HepG2 (cell line): ENCODE measurements around the gene SRF. TPM values are rescaled to one million over a fixed set of nuclear protein-coding genes. Genes with fewer than 3 reads are reported as not detected.

Source experiments
- ATF1 ChIP-seq: IDR thresholded peaks from 2 replicates; pipeline ENCODE4 v1.6.1; 2016; ENCODE audit warnings: mild to moderate bottlenecking, control low read depth
- CTCF ChIP-seq: sonication (generic); formaldehyde crosslinking; IDR thresholded peaks from 2 replicates; pipeline ENCODE4 v1.5.0; 2020; ENCODE audit warnings: mild to moderate bottlenecking, missing genetic modification reagents, moderate library complexity
- ESRRA ChIP-seq: sonication (generic); formaldehyde crosslinking; IDR thresholded peaks from 2 replicates; pipeline ENCODE4 v1.5.1; 2020; ENCODE audit warnings: mild to moderate bottlenecking, low read depth, missing genetic modification reagents
- HCFC1 ChIP-seq: fragments of 150-350 bp; IDR thresholded peaks from 2 replicates; pipeline ENCODE4 v1.6.1; 2014; ENCODE audit warnings: low read depth, low read length
- HOXA7 ChIP-seq: sonication (generic); formaldehyde crosslinking; IDR thresholded peaks from 2 replicates; pipeline ENCODE4 v1.8.1; 2022; ENCODE audit warnings: mild to moderate bottlenecking, missing genetic modification reagents, moderate library complexity
- NFAT5 ChIP-seq: sonication (generic); formaldehyde crosslinking; IDR thresholded peaks from 2 replicates; pipeline ENCODE4 v1.4.0; 2020; ENCODE audit warnings: missing genetic modification reagents
- NR2F2 ChIP-seq: IDR thresholded peaks from 2 replicates; pipeline ENCODE4 v1.6.1; 2012; ENCODE audit warnings: low read depth, inconsistent platforms, borderline replicate concordance
- PRDM10 ChIP-seq: sonication (generic); formaldehyde crosslinking; IDR thresholded peaks from 2 replicates; pipeline ENCODE4 v1.4.0; 2020; ENCODE audit warnings: low read depth, missing genetic modification reagents
- SIX4 ChIP-seq: sonication (generic); formaldehyde crosslinking; IDR thresholded peaks from 2 replicates; pipeline ENCODE4 v1.4.0; 2020; ENCODE audit warnings: missing genetic modification reagents
- SRY ChIP-seq: sonication (generic); formaldehyde crosslinking; IDR thresholded peaks from 2 replicates; pipeline ENCODE4 v1.8.0; 2022; ENCODE audit warnings: mild to moderate bottlenecking, missing genetic modification reagents
- TP53 ChIP-seq: sonication (generic); formaldehyde crosslinking; conservative IDR thresholded peaks from 2 replicates; pipeline ENCODE4 v1.4.0; 2020; ENCODE audit warnings: missing genetic modification reagents
- ZFAT ChIP-seq: sonication (generic); formaldehyde crosslinking; conservative IDR thresholded peaks from 2 replicates; pipeline ENCODE4 v1.8.1; 2023; ENCODE audit warnings: missing genetic modification reagents, inconsistent platforms
- ZFYVE20 ChIP-seq: sonication (generic); formaldehyde crosslinking; IDR thresholded peaks from 2 replicates; pipeline ENCODE4 v1.8.0; 2023; ENCODE audit warnings: low read depth, mild to moderate bottlenecking, moderate library complexity, missing genetic modification reagents, borderline replicate concordance
- ZIK1 ChIP-seq: sonication (generic); formaldehyde crosslinking; IDR thresholded peaks from 2 replicates; pipeline ENCODE4 v1.5.0; 2020; ENCODE audit warnings: mild to moderate bottlenecking, low read depth, missing genetic modification reagents, borderline replicate concordance
- ZNF24 ChIP-seq: fragments of 450-650 bp; IDR thresholded peaks from 2 replicates; pipeline ENCODE4 v1.6.1; 2017; ENCODE audit warnings: antibody characterized with exemption, mild to moderate bottlenecking
- ZNF576 ChIP-seq: sonication (generic); formaldehyde crosslinking; IDR thresholded peaks from 2 replicates; pipeline ENCODE4 v1.4.0; 2020; ENCODE audit warnings: mild to moderate bottlenecking, missing genetic modification reagents
- ZNF598 ChIP-seq: sonication (generic); formaldehyde crosslinking; IDR thresholded peaks from 2 replicates; pipeline ENCODE4 v1.5.1; 2020; ENCODE audit warnings: mild to moderate bottlenecking, missing genetic modification reagents, borderline replicate concordance
- ZNF75D ChIP-seq: sonication (generic); formaldehyde crosslinking; IDR thresholded peaks from 2 replicates; pipeline ENCODE4 v1.8.1; 2023; ENCODE audit warnings: missing genetic modification reagents, mild to moderate bottlenecking, borderline replicate concordance
- polyA plus RNA-seq, 8 experiments: library from polyadenylated mRNA; depleted of rRNA in 3 of 8; stranded (reverse) in 7 of 8; unstranded in 1 of 8; fragments of >200 nt; fragmentation: Illumina TruSeq in 4 of 8; extraction: Trizol in 4 of 8; gene quantifications; 2 replicates each; pipeline versions ENCODE4 v1.2.1 to v1.2.3, GENCODE V29; 2011 to 2016; ENCODE audit warnings: low read depth in 4 of 8, missing spikeins in 1 of 8, mixed read lengths in 1 of 8; ENCODE audit not compliant: insufficient read depth in 1 of 8
- total RNA-seq, 5 experiments: library from RNA; depleted of rRNA; stranded (reverse); fragments of >200 nt; fragmentation: Illumina TruSeq; extraction: Trizol; gene quantifications; 2 replicates each; pipeline ENCODE4 v1.2.3, GENCODE V29; 2016; ENCODE audit warnings: low read depth in 1 of 5

SRF gene
- total and polyA plus RNA-seq, 2 of the 13 experiments (the other 11 are each of a cell fraction or from before 2014, with no cell fraction given): 25.5 to 44.1 TPM

GRCh38 chr6:43170931-43171706 lies at the start of gene SRF (continued):
- TF ChIP-seq ESRRA (CRISPR knock-in tag) (no peak; the same call in 1 of the 2 replicates), ZIK1 (CRISPR knock-in tag) (peak; percentile 79; the same call in 1 of the 2 replicates), HCFC1 (peak; percentile 25; the same call in 1 of the 2 replicates), ATF1 (peak; percentile 70; the same call in 1 of the 2 replicates), ZNF598 (CRISPR knock-in tag) (no peak), HOXA7 (CRISPR knock-in tag) (no peak), ZNF24 (peak; percentile 83), TP53 (CRISPR knock-in tag) (peak; percentile 41; the same call in 1 of the 2 replicates), PRDM10 (CRISPR knock-in tag) (peak; percentile 18; the same call in 1 of the 2 replicates), NFAT5 (peak; percentile 84), ZFAT (CRISPR knock-in tag) (0 out of 2 replicates have a peak, but pooled peaks have one; percentile 15), NR2F2 (no peak), CTCF (peak; percentile 77), SRY (CRISPR knock-in tag) (peak; percentile 51; the same call in 1 of the 2 replicates), ZNF576 (CRISPR knock-in tag) (no peak), ZFYVE20 (CRISPR knock-in tag) (no peak), SIX4 (peak; percentile 13; the same call in 1 of the 2 replicates), ZNF75D (CRISPR knock-in tag) (no peak)
